ENCODE data around the gene SATB2.

DNA sequence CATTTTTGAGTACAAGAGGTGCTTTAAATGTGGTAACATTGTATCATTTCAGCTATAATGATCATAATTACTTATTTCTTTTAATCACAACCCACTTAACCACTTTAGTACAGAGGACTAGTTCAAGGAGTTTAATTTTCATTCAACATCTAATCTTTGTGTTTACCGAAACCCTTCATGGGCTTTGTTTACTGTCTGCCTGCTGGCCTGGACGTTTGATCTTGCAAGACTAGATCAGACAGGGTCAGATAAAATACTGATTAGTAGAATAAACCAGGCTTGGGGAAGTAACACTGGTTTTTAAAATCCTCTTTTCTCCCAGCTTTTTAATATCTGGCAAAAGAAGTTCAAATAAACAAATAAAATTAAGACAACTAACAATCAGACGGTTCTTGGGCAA lies 93.6 kb downstream of the SATB2 start:
- TF ChIP-seq POLR2A (IDR thresholded peaks at IDR 0.05) (no peak), POLR2AphosphoS5 (IDR thresholded peaks at IDR 0.05) (no peak)

Data from stomach (tissue), 4 donors.